ENCODE data around the gene KLF4.

DNA sequence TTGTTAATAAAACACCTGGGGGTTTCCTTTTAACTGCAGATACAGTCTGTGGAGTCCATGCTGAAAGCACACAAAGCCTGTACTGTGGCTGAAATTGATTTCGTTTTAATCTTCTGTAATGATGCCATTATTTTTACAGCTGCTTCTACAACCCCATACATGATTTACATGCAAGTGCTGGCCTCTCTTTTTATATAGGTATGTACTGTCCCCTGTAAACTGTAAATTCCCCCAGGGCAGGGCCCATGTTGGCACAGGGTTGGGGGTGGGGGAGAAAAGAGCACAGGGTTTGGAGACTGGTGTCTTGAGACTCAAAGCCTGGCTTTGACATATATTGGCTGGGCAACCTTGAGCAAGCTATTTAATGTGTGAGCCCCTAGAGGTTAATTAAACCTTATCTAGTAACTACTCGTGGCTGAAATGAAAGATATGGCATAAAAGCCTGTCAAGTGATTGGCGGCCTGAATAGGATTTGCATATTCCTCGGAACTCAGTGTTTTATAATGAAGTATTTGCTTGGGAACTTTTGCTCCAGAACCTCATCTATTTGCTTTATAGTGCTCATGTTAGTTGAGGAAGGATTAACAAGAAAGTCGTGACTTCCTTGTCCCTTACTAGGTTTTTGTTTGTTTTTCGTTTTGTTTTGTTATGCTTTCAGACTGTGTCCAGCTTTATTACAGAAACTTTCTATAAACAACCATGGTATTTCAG is 34.0 kb downstream of the KLF4 start:
- no peak for TF ChIP-seq RXRA (CRISPR knock-in tag; IDR thresholded peaks at IDR 0.05)
- no peak for TF ChIP-seq PTBP1 (IDR thresholded peaks at IDR 0.05; ENCODE audit: low read depth, low read length, poor library complexity, severe bottlenecking)
- TF ChIP-seq, protein P1, sequence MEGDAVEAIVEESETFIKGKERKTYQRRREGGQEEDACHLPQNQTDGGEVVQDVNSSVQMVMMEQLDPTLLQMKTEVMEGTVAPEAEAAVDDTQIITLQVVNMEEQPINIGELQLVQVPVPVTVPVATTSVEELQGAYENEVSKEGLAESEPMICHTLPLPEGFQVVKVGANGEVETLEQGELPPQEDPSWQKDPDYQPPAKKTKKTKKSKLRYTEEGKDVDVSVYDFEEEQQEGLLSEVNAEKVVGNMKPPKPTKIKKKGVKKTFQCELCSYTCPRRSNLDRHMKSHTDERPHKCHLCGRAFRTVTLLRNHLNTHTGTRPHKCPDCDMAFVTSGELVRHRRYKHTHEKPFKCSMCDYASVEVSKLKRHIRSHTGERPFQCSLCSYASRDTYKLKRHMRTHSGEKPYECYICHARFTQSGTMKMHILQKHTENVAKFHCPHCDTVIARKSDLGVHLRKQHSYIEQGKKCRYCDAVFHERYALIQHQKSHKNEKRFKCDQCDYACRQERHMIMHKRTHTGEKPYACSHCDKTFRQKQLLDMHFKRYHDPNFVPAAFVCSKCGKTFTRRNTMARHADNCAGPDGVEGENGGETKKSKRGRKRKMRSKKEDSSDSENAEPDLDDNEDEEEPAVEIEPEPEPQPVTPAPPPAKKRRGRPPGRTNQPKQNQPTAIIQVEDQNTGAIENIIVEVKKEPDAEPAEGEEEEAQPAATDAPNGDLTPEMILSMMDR (CRISPR knock-in tag; IDR thresholded peaks at IDR 0.05), result no peak
- TF ChIP-seq POLR2A (IDR thresholded peaks at IDR 0.05; ENCODE audit: insufficient read depth in 1 of 2, low read depth in 2 of 2, low read length in 2 of 2), result no peak
- no peak for TF ChIP-seq ZNF558 (CRISPR knock-in tag; IDR thresholded peaks at IDR 0.05; ENCODE audit: borderline replicate concordance)

All from HepG2 (cell line).